Thoracic aorta (tissue), 2 donors: ENCODE measurements around the gene ELFN1. TPM values are rescaled to one million over a fixed set of nuclear protein-coding genes. Genes with fewer than 3 reads are reported as not detected.
A peak's percentile ranks its signal among the peaks of the same experiment; 100 is the strongest.

Experiments used
- ATAC-seq: fragments of 150-250 bp; one replicate; pipeline ENCODE4 v1.8.0; 2017; ENCODE audit warnings: low read depth; ENCODE audit not compliant: insufficient number of reproducible peaks, low FRiP score
- DNase-seq: peaks from one replicate; pipeline ENCODE4 v3.0.0-alpha.2; 2020; ENCODE audit warnings: low spot score
- H3K27ac ChIP-seq, 2 donors: fragments of 200-600 bp; sonication (generic); 1 replicate in 1 of 2; 2 replicates in 1 of 2; pipeline ENCODE4 v1.5.1; 2016; ENCODE audit warnings: mild to moderate bottlenecking in 2 of 2, moderate library complexity in 2 of 2
- H3K27me3 ChIP-seq: fragments of 200-600 bp; sonication (generic); replicated peaks from 2 replicates; pipeline ENCODE4 v1.6.0; 2016; ENCODE audit warnings: mild to moderate bottlenecking; ENCODE audit not compliant: insufficient read depth
- H3K36me3 ChIP-seq: fragments of 200-600 bp; sonication (generic); one replicate; pipeline ENCODE4 v1.5.1; 2016
- H3K4me1 ChIP-seq, 2 donors: fragments of 200-600 bp; sonication (generic); 1 replicate in 1 of 2; 2 replicates in 1 of 2; pipeline versions ENCODE4 v1.5.1 to v1.6.0; 2016; ENCODE audit warnings: low read depth in 2 of 2, mild to moderate bottlenecking in 1 of 2; ENCODE audit not compliant: control insufficient read depth in 1 of 2
- H3K4me3 ChIP-seq: fragments of 200-600 bp; sonication (generic); 2 replicates; pipeline ENCODE4 v1.5.1; 2016; ENCODE audit warnings: mild to moderate bottlenecking
- H3K9me3 ChIP-seq: fragments of 200-600 bp; sonication (generic); 2 replicates; pipeline ENCODE4 v1.5.1; 2016
- CTCF ChIP-seq: fragments of 200-600 bp; sonication (generic); IDR thresholded peaks from one replicate; pipeline ENCODE4 v1.5.1; 2019; ENCODE audit warnings: antibody characterized with exemption
- total RNA-seq, 2 donors: library from RNA; depleted of rRNA; stranded (reverse); fragments of >200 nt; gene quantifications; one replicate each; pipeline versions ENCODE4 v1.1.0 to v1.2.3, GENCODE V29; 2016

ELFN1 gene
- total RNA-seq, 2 donors from 2014 or later: 0.81 to 0.85 TPM

DNA sequence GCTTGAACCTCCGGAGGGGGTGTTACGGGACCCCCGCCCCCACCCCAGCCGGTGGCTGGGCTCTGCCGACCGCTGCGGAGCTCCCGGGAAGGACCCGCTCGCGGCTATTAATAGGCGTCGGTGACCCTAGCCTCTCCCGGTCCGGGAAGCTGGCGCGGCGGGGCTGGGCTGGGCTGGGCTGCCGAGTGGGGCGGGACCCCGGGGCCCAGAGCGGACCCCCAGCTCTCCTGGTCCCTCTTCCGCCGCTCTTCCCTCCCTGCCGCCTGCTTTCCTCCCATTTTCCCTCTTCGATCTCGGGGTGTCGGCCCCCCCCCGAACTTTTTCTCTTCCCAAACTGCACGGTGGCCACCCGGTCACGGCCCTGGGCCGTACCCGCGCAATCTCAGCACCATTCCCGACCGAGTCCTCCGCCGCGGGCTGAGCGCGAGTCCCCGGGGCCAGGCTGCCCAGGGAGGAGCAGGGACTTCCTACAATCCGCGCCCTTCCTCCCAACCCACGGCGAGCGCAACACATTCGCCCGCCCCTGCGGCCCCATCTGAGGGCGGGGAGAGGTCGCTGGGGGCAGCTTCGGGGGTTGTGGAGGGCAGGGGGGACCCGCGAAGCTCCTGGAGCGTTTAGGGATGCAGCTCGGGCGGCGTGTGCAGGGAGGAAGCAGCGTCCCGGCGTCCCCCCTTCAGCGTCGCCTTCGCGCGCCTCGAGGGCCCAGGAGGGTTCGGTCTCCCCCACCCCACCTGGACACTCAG is 3.1 kb upstream of the ELFN1 start:
- H3K4me1 ChIP-seq: peaks cover 32 to 39% of the 10 kb centered on the region in 2 donors
- ATAC-seq: no peak
- no peaks in the 10 kb centered on the region for H3K9me3 ChIP-seq
- no peak for DNase-seq
- peak overlapping the region; percentile 66 for H3K4me3 ChIP-seq
- H3K27ac ChIP-seq: no peak overlapping the region
- no peak for TF ChIP-seq CTCF
- peaks cover 31% of the 10 kb centered on the region for H3K27me3 ChIP-seq
- no peaks in the 10 kb centered on the region for H3K36me3 ChIP-seq

DNA sequence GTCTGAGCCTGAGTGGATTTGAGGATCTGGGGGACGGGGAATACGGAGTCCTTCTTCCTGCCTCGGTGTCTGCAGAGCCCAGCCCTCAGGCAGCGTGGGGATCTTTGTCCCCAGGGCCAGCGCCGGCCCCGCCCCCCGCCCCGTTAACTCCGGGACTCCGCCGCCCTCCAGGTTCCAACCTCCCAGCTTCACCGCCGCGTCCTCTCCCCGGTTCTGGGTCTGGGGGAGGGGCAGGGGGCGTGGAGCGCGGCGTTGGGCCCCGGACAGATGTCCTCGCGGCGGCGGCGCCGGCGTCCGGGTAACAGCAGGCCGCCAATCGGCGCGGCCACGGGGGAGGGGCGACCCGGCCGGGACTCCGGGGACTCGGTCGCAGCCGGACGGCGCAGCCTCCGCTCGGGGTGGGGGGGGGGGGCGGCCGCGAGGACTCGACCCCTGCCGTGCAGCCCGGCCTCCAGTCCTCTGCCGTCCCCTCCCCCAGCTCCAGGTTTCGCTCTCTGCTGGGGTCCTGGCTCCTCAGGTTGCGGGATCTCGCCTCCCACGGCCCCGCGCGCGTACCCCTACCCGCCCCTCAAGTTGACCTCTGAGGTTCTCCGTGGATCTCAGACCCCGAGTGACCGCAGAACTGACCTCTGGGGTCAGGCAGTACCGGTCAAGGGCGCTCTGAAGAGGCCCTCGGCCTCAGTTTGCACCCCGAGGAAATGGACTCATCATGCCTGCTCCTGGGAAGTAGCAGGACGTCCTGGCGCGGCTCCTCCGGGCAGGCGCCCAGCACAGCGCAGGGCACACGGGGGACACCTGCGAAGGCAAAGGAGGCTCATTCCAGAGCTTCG is 2.3 kb upstream of the ELFN1 start:
- Histone ChIP-seq H3K27ac (no peak overlapping the region), H3K36me3 (no peaks in the 10 kb centered on the region), H3K27me3 (peaks cover 32% of the 10 kb centered on the region), H3K4me1 (peaks cover 32 to 39% of the 10 kb centered on the region in 2 donors), H3K9me3 (no peaks in the 10 kb centered on the region), H3K4me3 (peak overlapping the region; percentile 66)
- DNase-seq: no peak
- no peak for TF ChIP-seq CTCF
- no peak for ATAC-seq

GRCh38 chr7:1668396-1669063 is 1.5 kb upstream of the ELFN1 start:
- ATAC-seq (no peak), DNase-seq (no peak)
- Histone ChIP-seq H3K4me1 (peaks cover 32 to 39% of the 10 kb centered on the region in 2 donors), H3K4me3 (no peak overlapping the region), H3K27ac (no peak overlapping the region), H3K27me3 (peaks cover 32% of the 10 kb centered on the region), H3K36me3 (no peaks in the 10 kb centered on the region), H3K9me3 (no peaks in the 10 kb centered on the region)
- TF ChIP-seq CTCF: no peak

DNA sequence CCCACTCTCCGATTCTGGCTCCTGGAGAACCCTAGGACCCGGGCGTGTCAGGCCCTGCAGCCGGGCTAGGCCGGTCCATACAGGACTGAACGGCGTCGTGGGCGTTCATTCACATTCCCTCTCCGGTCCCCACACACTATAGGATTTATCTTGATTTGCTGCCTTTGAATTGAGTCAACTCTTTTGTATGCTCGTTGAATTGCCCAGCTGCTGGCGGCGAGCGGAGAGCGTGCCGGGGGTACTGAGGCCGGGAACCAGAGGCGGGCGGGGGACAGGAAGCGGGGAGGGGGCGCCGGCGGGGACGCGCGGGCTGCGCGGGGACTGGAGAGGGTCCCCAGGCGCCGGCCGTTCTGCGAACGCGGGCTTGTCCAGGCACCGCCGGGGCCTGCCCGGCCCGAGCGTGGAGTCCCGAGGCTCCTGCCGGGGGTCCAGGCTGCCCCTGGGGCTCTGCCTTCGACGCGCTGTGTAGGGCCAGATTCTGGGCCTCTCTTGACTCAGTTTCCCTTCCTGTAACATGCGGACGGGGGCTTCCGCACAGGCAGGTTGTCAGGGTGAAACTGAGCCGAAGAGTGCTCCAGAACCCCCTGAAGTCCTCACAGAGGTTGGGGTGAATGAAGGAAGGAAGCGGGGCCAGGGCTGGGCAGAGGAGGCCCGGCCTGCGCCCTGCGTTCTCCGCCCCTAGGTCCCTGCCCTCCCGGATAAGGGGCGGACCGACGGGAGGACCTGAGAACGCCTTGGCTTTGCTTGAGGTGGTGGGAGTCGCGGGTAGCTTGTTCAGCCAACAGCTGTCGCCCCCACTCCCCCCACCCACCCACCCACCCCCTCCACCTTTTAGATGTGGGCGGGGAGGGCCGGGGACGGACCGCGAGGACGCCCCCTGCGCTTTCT is 769 bp upstream of the ELFN1 start:
- Histone ChIP-seq H3K4me1 (peaks cover 28 to 36% of the 10 kb centered on the region in 2 donors), H3K9me3 (no peaks in the 10 kb centered on the region), H3K27ac (no peak overlapping the region), H3K27me3 (peaks cover 32% of the 10 kb centered on the region), H3K36me3 (no peaks in the 10 kb centered on the region), H3K4me3 (peak overlapping the region; percentile 58)
- no peak for TF ChIP-seq CTCF
- ATAC-seq: no peak
- DNase-seq: no peak
